GM19395 (cell line): ENCODE measurements around the gene MEGF11.

Experiments
- ATAC-seq: cut with Tn5 transposase; IDR thresholded peaks from one replicate; pipeline ENCODE4 v1.9.1; 2021; ENCODE audit warnings: mild to moderate bottlenecking, moderate library complexity; ENCODE audit not compliant: unreplicated experiment

MEGF11 gene

DNA sequence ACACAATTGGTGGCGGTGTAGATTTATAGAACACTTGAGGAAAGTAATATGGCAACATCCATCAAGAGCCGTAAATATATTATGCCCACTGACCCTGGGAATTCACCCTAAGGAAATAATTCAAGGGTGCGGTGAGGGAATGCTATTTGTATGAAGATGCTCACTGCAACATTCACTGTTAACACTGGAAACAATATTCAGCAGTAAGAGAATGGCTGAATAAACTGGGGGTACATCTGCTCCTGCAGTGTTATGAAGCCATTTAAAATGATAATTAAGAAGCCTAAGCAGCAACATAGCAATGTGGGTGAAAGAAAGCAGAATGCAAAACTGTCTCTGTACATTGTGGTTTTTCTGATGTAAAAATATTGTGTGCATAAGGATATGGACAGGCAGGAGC, 296.7 kb downstream of the MEGF11 start:
- no peak for ATAC-seq

DNA sequence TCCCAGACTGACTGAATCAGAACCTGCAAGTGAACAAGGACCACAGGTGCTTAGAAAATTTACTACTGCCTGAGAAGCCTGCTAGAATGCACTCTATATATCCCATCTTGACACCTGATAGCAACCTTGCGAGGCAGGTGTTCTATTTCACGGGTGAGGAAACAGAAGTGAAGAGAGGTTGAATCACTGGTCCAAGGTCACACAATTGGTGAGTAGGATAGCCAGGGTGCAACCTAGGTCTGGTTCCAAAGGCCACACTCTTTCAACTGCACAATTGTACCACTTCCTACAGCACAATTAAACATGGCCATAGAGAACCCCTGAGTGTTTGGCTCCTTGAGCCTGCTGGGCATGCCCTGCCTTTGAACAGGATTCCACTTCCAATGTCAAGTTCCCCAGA, 297.2 kb downstream of the MEGF11 start:
- no peak for ATAC-seq

DNA sequence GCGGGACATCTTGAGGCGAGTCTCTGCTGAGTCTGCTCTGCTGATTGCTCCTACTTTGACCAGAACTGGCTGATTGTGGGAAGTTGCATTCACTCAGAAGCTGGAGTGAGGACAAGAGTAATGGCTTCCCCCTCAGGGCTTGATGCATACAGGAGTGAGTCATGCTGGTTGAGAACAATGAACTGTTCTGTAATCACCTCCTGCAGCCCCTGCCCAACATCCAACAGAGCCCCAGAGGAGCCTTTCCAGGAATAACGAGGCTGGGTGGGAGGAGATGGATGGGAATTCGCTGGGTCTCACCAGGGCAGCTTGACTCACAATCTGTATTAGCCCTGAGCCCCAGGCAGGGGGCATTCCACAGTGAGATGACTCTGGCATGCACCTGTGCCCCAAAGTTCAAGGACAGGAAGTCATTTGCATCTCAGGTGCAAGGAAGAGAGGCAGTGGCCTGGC, 299.2 kb downstream of the MEGF11 start:
- ATAC-seq = no peak

DNA sequence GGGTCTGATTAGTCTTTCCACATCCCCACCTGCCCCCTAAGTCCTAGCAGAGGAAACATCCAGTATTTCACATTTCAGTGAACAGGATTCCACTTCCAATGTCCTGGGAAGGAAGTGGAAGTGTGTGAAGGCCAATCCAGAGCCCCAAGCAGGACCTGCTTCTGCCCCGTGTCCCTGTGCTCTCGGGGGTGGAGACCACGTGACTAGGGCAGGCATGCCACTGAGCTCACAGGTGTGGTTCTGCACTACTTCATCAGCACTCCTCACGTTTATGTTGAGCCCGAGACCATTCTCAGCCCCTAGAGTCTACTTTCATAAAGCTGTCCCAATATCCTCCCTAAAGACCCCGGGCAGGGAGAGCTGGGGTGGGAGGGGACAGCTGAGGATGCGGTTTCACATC, 299.9 kb downstream of the MEGF11 start:
- no peak for ATAC-seq

DNA sequence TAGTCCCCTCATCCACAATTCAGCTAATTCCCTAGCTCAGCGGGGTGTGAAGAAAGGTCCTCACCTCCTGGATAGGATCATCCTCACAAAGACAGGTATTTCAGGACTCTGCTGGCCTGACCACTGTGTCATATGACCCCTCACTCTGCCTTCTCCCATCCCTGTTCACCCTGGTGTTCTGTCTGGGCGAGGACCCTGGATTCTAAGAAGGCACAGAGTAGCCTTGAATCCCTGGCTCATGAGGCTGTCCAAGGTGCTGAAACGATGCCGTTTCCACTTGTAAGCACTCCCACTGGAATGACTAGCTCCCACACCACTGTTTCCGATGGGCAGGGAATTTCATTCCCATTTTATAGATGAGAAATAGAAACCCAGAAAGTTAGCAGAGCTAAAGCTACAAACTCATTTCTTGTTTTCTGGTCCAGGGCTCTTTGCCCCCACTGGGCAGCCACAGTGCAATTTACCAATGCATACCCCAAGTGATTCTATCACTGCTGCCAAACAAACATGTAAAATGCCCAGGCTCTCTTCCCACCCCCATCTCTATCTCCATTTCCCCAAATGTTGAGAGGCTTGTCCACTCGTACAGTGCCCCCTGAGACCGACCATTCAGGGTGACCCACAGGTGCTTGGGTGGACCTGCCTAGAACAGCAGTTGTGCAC, 301.0 kb downstream of the MEGF11 start:
- ATAC-seq = no peak

DNA sequence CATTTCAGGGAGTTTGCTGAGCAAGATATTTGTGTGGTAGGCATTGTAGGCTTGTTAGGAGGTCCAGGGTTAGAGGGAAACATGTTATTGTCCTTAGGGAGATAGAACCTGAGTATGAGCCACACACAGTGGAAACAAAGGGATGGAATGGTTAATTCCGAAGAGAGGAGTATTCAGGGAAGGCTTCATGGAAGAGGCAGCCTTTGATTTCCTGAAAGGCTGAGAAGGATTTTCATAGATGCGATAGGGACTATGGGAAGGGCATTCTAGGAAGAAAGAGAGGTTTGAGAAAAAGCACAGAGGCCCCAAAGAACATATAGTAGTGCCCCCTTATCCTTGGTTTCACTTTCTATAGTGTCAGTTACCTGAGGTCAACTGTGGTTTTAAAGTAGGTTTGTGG, 302.5 kb downstream of the MEGF11 start:
- no peak for ATAC-seq

DNA sequence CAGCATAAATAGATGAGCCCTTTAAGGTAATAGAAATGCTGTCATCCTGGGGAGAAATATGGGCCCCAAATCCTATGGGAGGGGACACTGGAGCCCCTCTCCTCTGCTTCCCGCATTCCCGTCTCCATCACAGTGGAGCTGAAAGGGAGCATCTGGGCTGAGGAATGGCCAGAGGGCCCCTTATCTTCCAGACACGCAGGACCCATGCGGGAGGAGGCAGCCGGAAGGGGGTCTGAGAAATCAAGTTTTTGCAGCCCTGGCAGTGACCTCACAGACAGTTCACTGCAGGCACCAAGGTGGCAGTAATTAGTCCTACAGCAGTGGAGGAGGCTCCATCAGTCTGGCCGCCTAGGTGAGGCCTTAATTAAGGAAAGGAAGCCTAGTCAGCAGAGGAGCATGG, 304.1 kb downstream of the MEGF11 start:
- no peak for ATAC-seq

DNA sequence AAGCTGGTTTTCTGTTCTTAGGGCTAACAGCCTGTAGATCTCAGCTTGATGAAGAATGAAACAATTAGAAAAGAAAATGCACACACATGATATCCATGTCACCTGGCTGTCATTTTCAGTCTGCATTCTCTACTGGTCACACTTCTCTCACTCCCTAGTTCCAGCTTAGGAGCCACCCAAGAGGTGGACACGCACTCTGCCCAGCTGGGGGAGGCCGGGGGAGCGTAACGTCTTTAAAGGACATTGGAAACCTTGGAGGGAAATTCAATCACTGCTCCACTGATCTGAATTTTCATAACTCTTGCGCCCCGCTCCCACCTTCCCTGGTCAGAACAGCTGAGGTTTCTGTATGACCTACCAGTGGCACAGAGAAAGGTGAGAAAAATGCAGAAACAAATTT, 304.5 kb downstream of the MEGF11 start:
- no peak for ATAC-seq

DNA sequence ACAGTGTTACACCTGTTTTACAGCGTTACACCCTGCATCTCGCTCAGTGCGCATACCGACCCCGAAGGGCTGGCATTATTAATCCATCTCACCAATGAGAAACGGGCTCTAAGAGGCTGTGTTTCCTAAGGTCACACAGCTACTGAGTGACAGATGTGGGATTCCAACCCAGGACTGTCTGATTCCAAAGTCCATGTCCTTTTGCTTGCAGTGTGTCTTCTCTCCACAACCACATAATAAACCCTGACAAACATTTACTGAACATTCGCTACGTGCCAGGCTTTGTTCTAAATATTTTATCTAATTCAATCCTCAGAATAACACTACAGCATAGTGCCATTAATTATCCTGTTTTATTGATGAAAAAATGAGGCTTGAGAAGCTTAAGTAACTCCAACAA, 305.2 kb downstream of the MEGF11 start:
- ATAC-seq = no peak

DNA sequence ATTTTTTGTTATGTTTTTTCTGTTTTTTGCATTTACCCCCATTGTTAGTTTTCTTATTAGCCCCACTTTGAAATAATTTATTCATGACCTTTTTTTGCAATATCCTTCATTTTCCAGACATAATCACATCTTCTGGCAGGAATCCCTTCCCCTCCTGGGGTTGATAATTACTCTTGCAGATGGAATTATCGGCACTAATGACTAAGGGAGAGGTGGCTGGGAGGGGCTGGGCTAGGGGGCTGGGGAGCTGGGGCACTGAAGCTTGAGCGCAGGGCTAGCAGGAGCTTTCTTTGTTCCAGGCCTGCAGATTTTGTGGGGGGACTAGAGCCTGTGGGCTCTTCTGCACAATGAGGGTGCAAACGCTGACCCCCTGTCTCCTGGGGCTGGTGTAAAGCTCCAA, 306.5 kb downstream of the MEGF11 start:
- no peak for ATAC-seq

DNA sequence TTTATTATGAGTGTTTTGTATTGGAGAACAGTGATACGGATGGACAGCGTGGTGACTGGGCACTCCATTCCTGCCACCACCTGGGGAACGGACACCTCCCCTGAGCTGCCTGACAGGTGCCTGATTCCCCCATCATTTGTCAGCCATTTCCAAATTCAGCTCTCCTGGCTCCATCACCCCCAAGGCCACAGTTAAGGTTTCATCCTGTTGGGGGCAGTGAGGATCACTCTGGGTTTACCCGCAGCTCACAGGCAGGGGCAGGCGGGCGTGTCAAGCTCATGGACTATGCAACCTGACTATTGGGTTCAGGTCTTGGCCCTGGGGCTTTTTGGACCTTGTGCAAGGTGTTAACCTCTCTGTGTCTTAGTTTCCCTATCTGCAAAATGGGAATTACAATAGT, 307.9 kb downstream of the MEGF11 start:
- no peak for ATAC-seq

DNA sequence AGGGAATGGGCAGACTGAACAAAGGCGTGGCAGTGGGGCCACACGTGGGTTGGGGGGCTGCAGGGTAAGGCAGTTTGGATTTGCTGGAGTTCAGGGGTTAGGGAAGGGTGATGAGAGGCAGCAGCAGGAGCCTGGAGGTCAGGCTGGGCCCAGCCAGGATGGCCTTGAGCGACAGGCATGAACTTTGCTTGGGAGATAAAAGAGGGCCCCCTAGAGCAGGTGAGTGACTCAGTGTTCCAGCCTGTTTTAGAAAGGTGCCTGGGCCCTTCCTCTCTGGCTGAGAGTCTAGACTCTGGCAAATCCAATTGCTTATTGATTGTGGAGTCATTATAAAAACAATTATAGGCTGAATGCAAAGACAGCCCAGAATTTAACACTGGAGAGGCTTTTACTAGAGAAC, 309.1 kb downstream of the MEGF11 start:
- no peak for ATAC-seq

DNA sequence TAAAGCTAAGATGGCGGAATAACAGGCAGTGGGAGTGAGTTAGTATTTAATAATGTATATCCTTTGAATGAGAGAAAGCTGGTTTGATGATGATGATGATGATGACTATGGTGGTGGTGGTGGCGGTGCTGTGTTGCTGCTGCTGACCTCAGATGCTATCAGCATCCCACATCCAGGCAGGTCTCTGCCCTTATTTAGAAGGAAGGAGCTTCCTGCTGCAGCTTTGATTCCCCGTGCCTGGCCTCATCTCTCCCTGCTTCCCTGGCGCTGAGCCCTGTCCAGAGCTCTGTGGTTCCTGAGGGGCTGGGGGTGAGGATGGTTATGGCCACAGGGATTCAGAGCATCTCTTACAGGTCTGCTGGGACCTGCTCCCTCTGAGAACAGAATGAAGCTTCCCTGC, 311.1 kb downstream of the MEGF11 start:
- ATAC-seq = no peak

DNA sequence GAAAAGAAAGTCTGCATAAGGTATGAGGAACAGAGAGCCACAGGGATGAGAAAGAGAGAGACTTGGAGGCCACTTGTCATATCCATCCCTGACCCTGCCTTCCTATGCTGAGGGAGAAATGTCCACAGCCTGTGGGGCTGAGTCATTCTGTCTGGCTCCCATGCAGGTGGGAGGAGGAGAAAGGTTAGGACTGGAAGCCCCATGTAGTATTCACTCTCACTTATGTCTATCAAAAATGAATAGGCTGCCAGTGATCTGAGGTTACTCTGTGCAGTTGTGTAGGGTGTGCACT, 313.0 kb downstream of the MEGF11 start:
- no peak for ATAC-seq

DNA sequence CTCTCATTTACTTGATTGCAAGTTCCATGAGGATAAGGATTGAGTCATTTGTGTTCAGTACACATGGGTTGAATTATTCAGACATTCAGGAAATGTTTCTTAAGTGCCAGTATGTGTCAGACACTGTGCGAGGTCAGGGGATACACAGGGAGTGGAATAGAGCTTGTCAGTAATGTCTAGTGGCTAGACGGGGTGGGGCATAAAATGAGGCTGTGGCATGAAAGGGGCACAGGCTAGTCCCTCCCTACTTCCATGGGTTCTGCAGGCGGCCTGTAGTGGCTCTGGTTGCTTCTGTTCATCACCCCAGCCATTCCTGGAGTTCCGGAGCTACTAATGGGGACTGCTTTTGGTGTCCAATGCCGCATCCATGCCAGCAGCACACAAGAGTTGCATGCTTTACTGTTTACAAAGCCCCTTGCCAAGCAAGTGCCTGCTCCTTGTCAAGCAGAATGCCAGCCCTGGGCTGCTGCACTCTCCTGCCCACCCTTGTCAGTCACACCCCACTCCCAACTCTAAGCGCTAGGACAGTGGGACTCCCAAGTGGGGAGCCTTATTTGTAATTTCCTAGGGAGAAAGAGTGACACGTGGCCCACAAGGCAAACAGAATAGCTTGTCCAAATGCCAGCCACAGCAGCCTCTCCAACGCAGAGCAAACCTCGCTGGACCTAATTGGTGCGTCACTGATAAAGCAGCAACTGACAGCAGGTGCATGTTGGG, 313.5 kb downstream of the MEGF11 start:
- no peak for ATAC-seq

DNA sequence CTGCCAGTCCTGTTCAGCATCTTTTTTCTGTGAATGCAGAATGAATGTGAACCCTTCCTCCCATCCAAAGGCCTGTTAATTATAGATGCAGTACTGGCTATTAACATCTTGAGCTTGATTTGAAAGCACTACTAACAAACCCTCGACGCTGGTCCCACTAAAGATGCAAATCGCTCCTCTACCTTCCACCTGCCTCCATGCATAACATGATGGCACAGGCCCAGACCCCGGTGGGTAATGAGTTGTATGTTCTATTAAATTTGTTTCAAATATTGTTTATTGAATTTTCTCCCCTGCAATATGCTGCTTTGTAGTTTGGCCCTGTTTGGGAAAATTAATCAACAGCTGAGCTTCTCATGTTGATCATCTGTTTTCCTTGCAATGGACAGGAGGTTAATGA, 314.9 kb downstream of the MEGF11 start:
- ATAC-seq = no peak

DNA sequence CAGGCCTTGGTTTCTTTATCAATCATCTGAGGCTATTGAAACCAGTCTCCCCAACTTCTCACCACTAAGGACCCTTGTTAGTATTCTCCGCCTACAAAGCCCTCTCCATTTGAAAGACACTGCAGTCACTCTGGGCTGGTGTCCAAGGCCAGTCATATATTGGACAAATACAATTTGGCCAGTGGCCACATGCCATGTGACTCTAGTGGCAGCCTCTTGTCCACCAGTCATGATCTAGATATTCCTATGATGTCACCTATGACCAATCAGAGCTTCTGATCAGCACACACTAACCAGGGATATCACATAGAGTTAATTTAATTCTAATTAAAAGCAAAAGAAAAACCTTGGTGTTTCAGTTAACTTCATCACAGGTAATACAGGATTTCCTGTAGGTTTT, 316.1 kb downstream of the MEGF11 start:
- ATAC-seq = no peak

DNA sequence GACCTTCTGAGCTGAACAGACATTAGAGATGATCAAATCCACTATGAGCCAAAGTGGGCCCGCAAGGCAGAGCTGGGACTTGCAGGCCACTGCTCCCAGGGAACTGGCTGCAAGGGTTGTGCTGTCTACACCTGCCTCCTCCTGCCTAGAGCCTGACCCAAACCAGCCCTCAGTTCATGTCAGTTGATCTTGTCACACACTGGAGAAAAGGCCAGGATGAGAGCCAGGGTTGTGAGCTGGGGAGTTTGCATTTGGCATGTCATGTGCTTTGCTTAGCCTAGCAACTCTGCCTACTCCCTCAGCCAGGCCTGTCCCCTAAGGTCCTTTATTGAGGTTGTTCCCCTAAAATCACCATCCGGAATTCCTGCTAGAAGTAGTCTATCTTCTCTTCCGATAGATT, 316.5 kb downstream of the MEGF11 start:
- ATAC-seq = no peak

DNA sequence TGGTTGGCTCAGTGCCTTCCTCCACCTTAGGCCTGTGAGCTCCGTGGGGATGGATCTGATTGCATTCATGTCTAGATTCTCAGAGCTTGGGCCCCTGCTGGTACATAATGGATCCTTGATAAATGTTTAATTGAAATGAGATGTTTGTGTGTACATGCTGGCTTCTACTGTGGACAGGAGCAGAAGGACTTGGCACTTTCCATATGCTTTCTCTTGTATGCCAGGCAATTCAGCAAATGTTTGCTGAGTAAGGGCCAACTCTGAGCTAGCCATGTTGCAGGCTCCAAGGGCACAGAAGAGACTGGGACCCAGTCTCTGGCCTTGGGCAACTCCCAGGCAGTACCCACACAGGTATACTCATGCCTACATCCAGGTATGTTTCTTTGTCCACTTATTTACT, 317.3 kb downstream of the MEGF11 start:
- no peak for ATAC-seq

DNA sequence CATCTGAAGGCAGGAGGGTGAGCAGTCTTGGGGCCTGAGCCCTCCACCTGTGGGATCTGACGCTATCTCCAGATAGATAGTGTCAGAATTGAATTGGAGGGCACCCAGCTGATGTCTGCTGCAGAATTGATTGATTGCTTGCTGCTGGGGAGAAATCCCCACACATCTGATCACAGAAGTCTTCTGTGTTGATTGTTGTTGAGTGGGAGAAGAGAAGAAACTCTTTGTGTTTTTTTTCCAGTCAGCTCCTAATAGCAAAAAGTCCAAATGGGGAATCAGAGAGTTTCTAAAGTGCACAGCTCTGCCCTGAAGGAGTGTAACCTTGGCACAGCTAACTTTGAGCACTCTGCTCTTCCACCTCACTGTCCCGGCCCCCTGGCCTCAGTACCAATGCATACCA, 318.2 kb downstream of the MEGF11 start:
- ATAC-seq = no peak

DNA sequence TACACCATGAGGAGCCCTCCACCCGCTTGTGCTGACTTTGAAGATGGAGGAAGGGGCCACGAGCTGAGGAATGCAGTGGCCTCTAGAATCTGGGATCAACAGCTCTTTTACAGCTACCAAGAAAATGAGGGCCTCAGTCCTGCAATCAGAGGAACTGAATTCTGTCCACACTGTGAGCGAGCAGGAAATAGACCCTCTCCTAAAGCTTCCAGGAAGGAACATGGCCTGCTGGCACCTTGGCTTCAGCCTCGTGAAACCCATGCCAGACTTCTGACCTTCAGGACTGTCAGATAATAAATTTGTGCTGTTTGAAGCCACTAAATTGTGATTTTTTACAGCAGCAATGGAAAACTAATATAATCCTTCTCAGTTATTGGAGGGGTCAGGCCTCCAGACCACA, 322.3 kb downstream of the MEGF11 start:
- ATAC-seq = no peak

DNA sequence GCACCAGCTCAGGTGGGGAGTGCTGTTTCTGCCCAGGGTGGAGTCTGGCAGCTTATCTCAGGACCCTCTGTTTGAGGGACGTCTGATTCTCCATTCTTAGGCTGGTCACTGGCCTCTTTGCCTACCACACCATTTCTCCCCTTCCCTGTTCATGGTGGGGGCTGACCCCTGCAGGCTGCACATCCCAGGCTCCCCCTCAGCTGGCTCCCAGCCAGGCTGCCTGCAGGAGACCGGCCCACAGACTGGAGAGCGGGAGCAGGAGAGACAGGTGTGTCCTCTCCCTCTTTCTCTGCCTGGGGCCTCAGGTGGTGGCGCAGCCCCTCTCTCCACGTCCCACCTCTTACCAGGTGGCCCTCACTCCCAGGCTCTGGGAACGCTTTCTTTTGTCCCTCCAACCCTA, 323.4 kb downstream of the MEGF11 start:
- no peak for ATAC-seq

DNA sequence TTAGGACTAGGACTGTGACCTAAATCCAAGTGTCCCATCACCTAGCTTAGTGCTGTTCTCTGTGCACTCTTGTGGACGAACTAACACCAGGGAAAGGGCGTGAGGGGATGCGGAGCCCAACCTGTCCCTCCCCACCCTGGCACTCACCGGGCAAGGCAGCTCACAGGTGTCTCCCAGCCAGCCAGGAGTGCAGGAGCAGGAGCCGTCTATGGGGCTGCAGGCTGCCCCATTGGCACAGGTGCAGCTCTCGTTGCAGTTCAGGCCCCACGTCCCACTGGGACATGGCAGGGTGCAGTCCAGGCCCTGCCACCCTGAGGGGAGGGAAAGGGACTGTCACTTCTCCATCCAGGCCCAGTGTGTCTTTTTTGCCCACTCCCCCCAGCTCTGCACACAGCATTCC, 324.0 kb downstream of the MEGF11 start:
- no peak for ATAC-seq
